GM21723 (cell line): ENCODE results near the gene C22orf15.

Experiments used
- ATAC-seq: cut with Tn5 transposase; IDR thresholded peaks from one replicate; pipeline ENCODE4 v1.9.1; 2021; ENCODE audit warnings: mild to moderate bottlenecking, moderate library complexity; ENCODE audit not compliant: unreplicated experiment

Gene C22orf15

GRCh38 chr22:23750714-23751440 lies 11.9 kb upstream of the C22orf15 start, which contains the start of gene ZNF70:
TSS of gene ZNF70 (minus strand) at chr22:23751112. CDS start at chr22:23745140, 5,972 bp downstream.
- ATAC-seq, result peak; percentile 72

- peak; percentile 25 for ATAC-seq
Observed at GRCh38 chr22:23751441-23751996, 11.3 kb upstream of the C22orf15 start.

- no peak for ATAC-seq
Observed at GRCh38 chr22:23752090-23752691, 10.6 kb upstream of the C22orf15 start.

GRCh38 chr22:23752750-23753149 lies 10.0 kb upstream of the C22orf15 start:
- no peak for ATAC-seq

- no peak for ATAC-seq
Observed at GRCh38 chr22:23753385-23753784, 9.4 kb upstream of the C22orf15 start.

GRCh38 chr22:23754220-23754919 lies 8.4 kb upstream of the C22orf15 start, which contains the start of gene VPREB3:
TSS of gene VPREB3 (minus strand) at chr22:23754425. CDS start at chr22:23754363, 62 bp downstream.
- no peak for ATAC-seq

- ATAC-seq, result no peak
Observed at GRCh38 chr22:23754980-23755636, 7.7 kb upstream of the C22orf15 start.

GRCh38 chr22:23755711-23756110 lies 7.1 kb upstream of the C22orf15 start:
- no peak for ATAC-seq

GRCh38 chr22:23756891-23757290 lies 5.9 kb upstream of the C22orf15 start:
- ATAC-seq, result no peak

- ATAC-seq, result no peak
Observed at GRCh38 chr22:23759566-23759965, 3.2 kb upstream of the C22orf15 start.

- no peak for ATAC-seq
Observed at GRCh38 chr22:23760056-23760455, 2.7 kb upstream of the C22orf15 start.

GRCh38 chr22:23763579-23763945 lies 772 bp downstream of the C22orf15 start:
- no peak for ATAC-seq

GRCh38 chr22:23763954-23764353 lies 1.2 kb downstream of the C22orf15 start:
- ATAC-seq, result no peak

GRCh38 chr22:23764899-23765881 lies 2.4 kb downstream of the C22orf15 start:
- no peak for ATAC-seq

GRCh38 chr22:23767303-23767672 lies 4.5 kb downstream of the C22orf15 start:
- ATAC-seq, result no peak

GRCh38 chr22:23767673-23768548 lies 5.1 kb downstream of the C22orf15 start, which contains the start of gene CHCHD10:
TSS of gene CHCHD10 (minus strand) at chr22:23767972. CDS start at chr22:23767874, 98 bp downstream.
- peak; percentile 56 for ATAC-seq

GRCh38 chr22:23769321-23769965 lies 6.7 kb downstream of the C22orf15 start:
- ATAC-seq, result no peak

GRCh38 chr22:23772315-23772648 lies 9.5 kb downstream of the C22orf15 start:
- ATAC-seq, result no peak
